Muscle of leg (tissue), 11 donors: Measurements from ENCODE around the gene CD300LD. TPM values are rescaled to one million over a fixed set of nuclear protein-coding genes. Genes with fewer than 3 reads are reported as not detected.
A peak's percentile ranks its signal among the peaks of the same experiment; 100 is the strongest.
"Not testable (repeated sequence)": the region's sequence is repeated elsewhere in the genome, so short reads cannot be mapped to it uniquely, and the experiment has no call there.

Experiments
- DNase-seq: peaks from one replicate; pipeline ENCODE4 v3.0.0; 2013
- H3K27ac ChIP-seq: one replicate; pipeline ENCODE4 v1.5.1; 2013; ENCODE audit warnings: mild to moderate bottlenecking, low read length, control low read depth
- H3K27me3 ChIP-seq: one replicate; pipeline ENCODE4 v1.6.1; 2013; ENCODE audit warnings: low read length; ENCODE audit not compliant: control insufficient read depth, insufficient read depth
- H3K36me3 ChIP-seq: one replicate; pipeline ENCODE4 v1.6.1; 2013; ENCODE audit warnings: low read length; ENCODE audit not compliant: control insufficient read depth, insufficient read depth
- H3K4me1 ChIP-seq: one replicate; pipeline ENCODE4 v1.6.1; 2013; ENCODE audit warnings: low read length; ENCODE audit not compliant: control insufficient read depth, insufficient read depth
- H3K4me3 ChIP-seq: one replicate; pipeline ENCODE4 v1.5.1; 2013; ENCODE audit warnings: low read length, control low read depth
- H3K9me3 ChIP-seq: replicated peaks from 2 replicates; pipeline ENCODE4 v1.6.1; 2013; ENCODE audit warnings: low read depth, low read length; ENCODE audit not compliant: control insufficient read depth
- WGBS: methylation state at CpG from one replicate; pipeline ENCODE4 v1.1.5; 2013; ENCODE audit warnings: missing lambda C conversion rate; ENCODE audit not compliant: insufficient coverage; 5-methylcytosine and 5-hydroxymethylcytosine counted together
- polyA plus RNA-seq, 8 donors: library from polyadenylated mRNA; unstranded; fragments of 120-200 nt; gene quantifications; one replicate each; pipeline versions ENCODE4 v1.2.1 to v1.2.3, GENCODE V29; 2013; ENCODE audit warnings: inconsistent platforms in 1 of 8, low replicate concordance in 1 of 8; ENCODE audit not compliant: insufficient read length in 8 of 8, insufficient read depth in 1 of 8
- total RNA-seq: library from RNA; stranded (reverse); fragments of 120-200 nt; gene quantifications from one replicate; pipeline ENCODE4 v1.2.4, GENCODE V29; 2013

The CD300LD gene
- total and polyA plus RNA-seq, 9 donors: not detected

DNA sequence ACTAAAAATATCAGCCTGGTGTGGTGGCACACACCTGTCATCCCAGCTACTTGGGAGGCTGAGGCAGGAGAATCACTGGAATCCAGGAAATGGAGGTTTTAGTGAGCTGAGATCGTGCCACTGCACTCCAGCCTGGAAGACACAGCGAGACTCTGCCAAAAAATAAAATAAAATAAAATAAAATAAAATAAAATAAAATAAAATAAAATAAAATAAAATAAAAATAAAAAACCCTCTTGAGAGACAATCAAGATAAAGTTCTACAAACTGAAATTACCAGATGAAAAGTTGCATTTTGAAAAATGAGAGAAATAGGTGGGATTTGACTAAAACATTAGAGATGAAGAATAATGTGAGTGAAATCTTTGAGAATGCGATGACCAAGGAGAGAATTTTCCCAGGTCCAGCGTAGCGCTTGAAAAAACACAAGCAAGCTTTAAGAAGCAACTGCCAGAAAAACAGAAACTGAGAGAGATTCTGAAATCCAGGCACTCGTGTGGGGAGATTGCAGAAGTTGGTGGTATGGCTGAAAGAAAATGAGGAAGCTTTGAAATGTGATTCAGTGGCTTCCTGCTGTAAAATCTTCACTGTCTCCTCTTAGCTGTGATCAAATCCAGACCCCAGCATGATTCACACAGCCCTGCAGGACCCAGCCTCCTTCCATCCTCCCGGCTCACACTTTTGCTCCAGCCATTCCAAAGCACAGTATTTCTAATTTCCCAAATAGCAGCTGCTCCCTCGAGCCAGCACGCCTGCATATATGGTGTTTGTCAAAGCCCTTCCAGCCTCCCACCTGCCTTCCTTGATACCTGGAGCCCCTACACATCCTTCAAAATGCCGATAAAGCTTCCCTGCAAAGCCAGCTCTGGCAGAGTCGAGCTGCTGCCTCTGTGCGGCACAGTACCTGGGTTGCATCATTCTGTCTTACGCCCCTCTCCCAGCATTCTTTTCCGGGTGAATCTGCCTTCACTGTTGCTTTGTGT, 39.7 kb upstream of the CD300LD start:
- WGBS: 12% methylated on average over 8 of the region's 14 CpGs
- no peaks in the 10 kb centered on the region for H3K9me3 ChIP-seq
- no peak overlapping the region for H3K4me3 ChIP-seq
- no peaks in the 10 kb centered on the region for H3K36me3 ChIP-seq
- H3K27ac ChIP-seq: no peak overlapping the region
- DNase-seq: peak; percentile 69
- no peaks in the 10 kb centered on the region for H3K4me1 ChIP-seq
- peaks cover 13% of the 10 kb centered on the region for H3K27me3 ChIP-seq

DNA sequence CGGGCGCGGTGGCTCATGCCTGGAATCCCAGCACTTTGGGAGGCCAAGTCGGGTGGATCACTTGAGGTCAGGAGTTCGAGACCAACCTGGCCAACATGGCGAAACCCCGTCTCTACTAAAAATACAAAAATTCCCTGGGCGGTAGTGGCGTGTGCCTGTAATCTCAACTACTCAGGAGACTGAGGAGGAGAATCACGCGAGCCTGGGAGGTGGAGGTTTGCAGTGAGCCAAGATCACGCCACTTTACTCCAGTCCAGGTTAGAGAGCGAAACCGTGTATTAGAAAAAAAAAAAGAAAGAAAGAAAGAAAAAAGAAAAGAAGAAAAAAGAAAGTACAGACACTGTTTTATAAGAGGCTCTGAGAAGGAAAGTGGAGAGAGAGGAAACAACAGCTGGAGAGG, 38.2 kb upstream of the CD300LD start:
- 81% methylated on average over 12 of the region's 14 CpGs for WGBS
- not testable (repeated sequence) for DNase-seq, H3K4me3 ChIP-seq, H3K9me3 ChIP-seq, H3K27ac ChIP-seq, H3K36me3 ChIP-seq, H3K4me1 ChIP-seq, H3K27me3 ChIP-seq

DNA sequence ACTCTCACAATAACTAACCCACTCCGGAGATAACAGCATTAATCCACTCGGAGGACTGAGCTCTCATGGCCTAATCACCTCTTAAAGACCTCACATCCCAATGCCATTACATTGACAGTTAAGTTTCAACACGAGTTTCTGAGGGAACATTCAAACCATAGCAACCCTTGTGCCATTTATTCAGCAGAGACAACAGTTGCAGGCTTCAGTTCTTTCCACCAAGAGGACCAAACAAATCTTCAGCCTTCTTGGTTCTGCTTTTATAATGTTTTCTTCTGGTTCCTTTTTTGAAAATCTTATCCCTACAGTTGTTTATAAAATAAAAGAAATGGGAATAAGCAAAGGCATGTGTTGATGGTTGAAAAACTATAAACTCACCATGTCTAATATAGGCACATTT, 33.6 kb upstream of the CD300LD start:
- no peaks in the 10 kb centered on the region for H3K4me1 ChIP-seq
- H3K36me3 ChIP-seq: no peaks in the 10 kb centered on the region
- no peak for DNase-seq
- no peaks in the 10 kb centered on the region for H3K9me3 ChIP-seq
- 37% methylated on average over 3 of the region's 3 CpGs for WGBS
- H3K27me3 ChIP-seq: peaks cover 2% of the 10 kb centered on the region
- no peak overlapping the region for H3K27ac ChIP-seq
- H3K4me3 ChIP-seq: no peak overlapping the region

DNA sequence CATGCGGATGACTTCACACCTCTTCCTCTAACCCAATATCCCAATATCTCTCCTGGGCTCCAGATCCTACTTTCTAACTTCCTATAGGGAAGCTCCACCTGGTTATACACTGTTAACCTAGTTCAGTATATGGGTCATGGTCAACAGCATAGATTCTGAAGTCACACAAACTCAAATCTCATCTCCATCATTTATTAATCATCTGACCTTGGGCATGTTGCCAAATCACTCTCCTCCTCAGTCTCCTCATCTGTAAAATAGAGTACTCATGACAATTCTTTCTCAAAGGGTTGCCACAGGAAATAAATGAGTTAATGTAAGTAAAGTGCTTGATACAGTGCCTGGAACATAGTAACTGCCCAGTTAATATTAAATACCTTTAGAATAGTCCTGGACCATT, 32.0 kb upstream of the CD300LD start:
- Histone ChIP-seq H3K27ac (no peak overlapping the region), H3K27me3 (peaks cover 2% of the 10 kb centered on the region), H3K9me3 (no peaks in the 10 kb centered on the region), H3K4me3 (no peak overlapping the region), H3K4me1 (peaks cover 4% of the 10 kb centered on the region), H3K36me3 (no peaks in the 10 kb centered on the region)
- 75% methylated on average over 1 of the region's 1 CpG for WGBS
- no peak for DNase-seq

DNA sequence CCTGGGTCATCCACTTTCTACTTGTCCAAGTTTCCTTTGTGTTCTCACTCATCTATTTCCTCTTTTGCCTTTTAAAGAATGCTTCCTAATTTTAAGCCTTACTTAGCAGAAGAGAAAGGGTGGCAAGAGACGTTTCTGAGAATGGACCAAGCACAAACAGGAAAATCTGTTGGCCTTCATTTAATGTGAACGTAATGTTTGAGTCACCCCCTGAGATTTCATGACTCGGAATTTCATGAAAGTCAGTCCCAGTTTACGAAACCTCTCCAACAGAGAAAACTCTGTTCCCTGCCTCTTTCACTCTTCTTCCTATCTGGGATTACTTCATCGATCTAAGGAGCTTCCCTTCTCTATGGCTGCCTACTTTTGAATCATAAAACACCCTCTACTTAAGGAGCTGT, 31.6 kb upstream of the CD300LD start, which contains the start of gene CD300E:
CD300E (minus strand) TSS at position 46 of the 401 bp plus-strand sequence. CDS start 117 bp downstream, outside the sequence.
- no peaks in the 10 kb centered on the region for H3K36me3 ChIP-seq
- no peak within 1 kb of the TSS for H3K4me3 ChIP-seq
- peak; percentile 50 for DNase-seq
- H3K27ac ChIP-seq: no peak within 1 kb of the TSS
- peaks cover 2% of the 10 kb centered on the region for H3K27me3 ChIP-seq
- H3K9me3 ChIP-seq: no peaks in the 10 kb centered on the region
- 52% methylated on average over 4 of the region's 5 CpGs for WGBS
- peaks cover 9% of the 10 kb centered on the region for H3K4me1 ChIP-seq

DNA sequence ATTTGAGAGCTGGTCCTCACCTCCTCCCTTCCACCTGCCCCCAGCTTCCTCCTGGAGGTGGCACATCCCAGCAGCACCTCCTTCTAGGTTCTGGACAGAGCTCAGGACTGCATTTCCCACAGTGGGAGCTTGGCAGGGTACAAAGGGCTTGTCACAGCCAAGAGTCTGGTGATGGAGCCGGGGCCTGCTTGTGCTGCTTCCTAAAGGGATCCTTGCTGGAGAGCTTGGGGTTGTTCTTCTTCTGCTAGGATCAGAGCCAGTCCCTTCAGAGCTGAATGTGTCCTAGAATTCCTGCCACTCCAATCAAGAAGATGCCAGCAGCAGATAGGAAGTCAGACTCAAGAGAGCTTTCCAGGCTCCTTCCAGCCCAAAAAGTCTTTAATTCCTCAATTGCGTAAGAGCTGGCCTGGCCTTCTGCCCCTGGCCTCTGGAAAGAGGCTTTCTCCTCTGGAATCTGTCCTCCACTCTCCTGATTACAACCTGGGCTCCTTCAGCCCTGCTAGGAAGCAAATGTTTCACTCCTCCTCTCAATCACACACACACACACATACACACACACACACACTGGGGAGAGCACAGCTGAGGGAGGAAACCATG, 27.1 kb upstream of the CD300LD start:
- Histone ChIP-seq H3K4me1 (peaks cover 16% of the 10 kb centered on the region), H3K27me3 (peaks cover 4% of the 10 kb centered on the region), H3K4me3 (no peak overlapping the region), H3K27ac (no peak overlapping the region), H3K36me3 (no peaks in the 10 kb centered on the region), H3K9me3 (no peaks in the 10 kb centered on the region)
- DNase-seq: peak; percentile 28
- WGBS: 24% methylated on average over 2 of the region's 2 CpGs

DNA sequence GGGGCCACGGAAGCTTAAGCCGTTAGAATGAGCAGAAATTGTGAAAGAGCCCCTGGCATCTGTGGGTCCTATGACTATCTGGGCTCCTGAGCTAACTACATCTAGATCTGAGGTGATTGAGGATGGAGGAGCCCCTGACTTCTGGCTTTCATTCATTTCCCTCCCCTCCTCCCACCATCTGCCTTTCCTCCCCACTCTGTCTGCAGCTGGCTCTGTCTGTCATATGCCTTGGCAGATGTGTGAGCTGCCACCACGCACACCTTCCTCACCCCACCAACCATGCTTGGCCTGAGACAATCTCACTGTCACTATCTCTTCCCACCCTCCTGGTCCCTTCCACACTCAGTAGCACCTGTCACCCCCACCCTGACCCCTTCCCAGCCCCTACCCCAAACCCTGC, 26.4 kb upstream of the CD300LD start:
- peak; percentile 56 for DNase-seq
- no peaks in the 10 kb centered on the region for H3K9me3 ChIP-seq
- peaks cover 9% of the 10 kb centered on the region for H3K27me3 ChIP-seq
- no peak overlapping the region for H3K27ac ChIP-seq
- no peaks in the 10 kb centered on the region for H3K36me3 ChIP-seq
- H3K4me1 ChIP-seq: peaks cover 16% of the 10 kb centered on the region
- H3K4me3 ChIP-seq: no peak overlapping the region
- WGBS: 17% methylated on average over 1 of the region's 3 CpGs

DNA sequence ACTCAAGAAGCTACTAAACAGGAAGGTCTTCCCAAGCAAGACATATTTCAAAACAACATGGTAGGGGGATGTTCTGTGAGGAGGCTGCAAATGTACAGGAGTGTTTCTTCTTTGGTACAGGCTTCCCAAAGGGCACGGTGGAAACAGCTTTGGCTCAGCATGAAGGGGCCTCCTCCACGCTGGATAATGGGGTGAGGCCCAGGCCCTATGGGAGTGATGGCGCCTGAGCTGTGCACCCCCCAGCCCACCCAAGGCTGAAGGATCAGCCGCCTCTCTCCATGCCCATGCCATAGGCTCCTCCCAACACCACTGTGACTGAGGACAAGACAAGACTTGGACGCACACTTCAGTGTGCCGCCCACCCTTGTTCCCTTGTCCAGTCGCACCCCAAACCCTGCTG, 24.6 kb upstream of the CD300LD start:
- Histone ChIP-seq H3K4me1 (peaks cover 16% of the 10 kb centered on the region), H3K4me3 (no peak overlapping the region), H3K27ac (no peak overlapping the region), H3K9me3 (no peaks in the 10 kb centered on the region), H3K27me3 (peaks cover 14% of the 10 kb centered on the region), H3K36me3 (no peaks in the 10 kb centered on the region)
- WGBS: 93% methylated on average over 7 of the region's 7 CpGs
- DNase-seq: no peak

DNA sequence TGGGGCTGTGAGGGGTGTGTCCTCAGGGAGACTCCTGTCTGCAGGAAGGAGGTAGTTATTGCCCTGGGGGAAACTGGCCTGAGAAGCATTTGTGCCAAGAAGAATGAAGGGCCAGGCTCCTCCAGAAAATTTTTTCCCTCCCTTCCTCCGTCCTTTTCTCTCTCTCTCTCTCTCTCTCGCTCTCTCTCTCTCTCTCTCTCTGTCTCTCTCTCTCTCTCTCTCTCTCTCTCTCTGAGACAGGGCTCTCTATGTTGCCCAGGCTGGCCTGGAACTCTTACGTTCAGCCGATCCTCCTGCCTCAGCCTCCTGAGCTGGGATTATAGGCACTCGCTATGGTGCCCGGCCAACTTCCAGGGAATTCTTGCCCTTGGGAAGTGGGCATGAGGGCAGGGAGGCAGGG, 20.0 kb upstream of the CD300LD start:
- no peaks in the 10 kb centered on the region for H3K9me3 ChIP-seq
- no peak for DNase-seq
- 79% methylated on average over 6 of the region's 6 CpGs for WGBS
- H3K27ac ChIP-seq: no peak overlapping the region
- no peaks in the 10 kb centered on the region for H3K4me1 ChIP-seq
- peaks cover 20% of the 10 kb centered on the region for H3K27me3 ChIP-seq
- no peak overlapping the region for H3K4me3 ChIP-seq
- no peaks in the 10 kb centered on the region for H3K36me3 ChIP-seq

DNA sequence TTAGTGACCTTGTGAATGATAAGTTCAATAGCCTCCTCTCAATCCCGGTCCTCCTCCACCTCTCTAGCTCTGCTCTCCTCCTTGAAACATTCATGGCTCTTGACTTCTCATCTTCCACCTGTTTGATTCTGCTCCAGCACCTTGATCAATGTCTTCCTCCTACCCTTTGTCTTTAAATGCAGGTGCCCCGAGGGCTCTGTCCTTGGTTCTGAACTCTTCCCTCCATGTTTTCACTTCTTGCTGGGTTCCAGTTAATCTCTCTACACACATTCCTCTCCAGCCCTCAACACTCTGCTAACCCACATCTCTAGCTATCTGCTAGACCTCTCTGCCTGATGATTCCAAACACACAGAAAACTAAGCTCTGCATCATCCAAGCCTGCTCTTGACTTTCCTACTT, 18.0 kb upstream of the CD300LD start:
- Histone ChIP-seq H3K4me3 (no peak overlapping the region), H3K9me3 (no peaks in the 10 kb centered on the region), H3K27ac (no peak overlapping the region), H3K36me3 (no peaks in the 10 kb centered on the region), H3K27me3 (peaks cover 18% of the 10 kb centered on the region), H3K4me1 (no peaks in the 10 kb centered on the region)
- DNase-seq: no peak
- WGBS: 31% methylated on average over 2 of the region's 2 CpGs
